Gastroesophageal sphincter (tissue), 3 donors: ENCODE results near the gene MCM10.

Source experiments
- CTCF ChIP-seq, 4 experiments: fragments of 200-600 bp in 2 of 4; fragments of 450-650 bp in 2 of 4; sonication (generic) in 1 of 4; IDR thresholded peaks; one replicate each; pipeline ENCODE4 v1.5.1; 2017 to 2019; ENCODE audit warnings: antibody characterized with exemption in 4 of 4, mild to moderate bottlenecking in 2 of 4, moderate library complexity in 2 of 4
- POLR2A ChIP-seq, 2 donors: fragments of 450-650 bp; IDR thresholded peaks; one replicate each; pipeline ENCODE4 v1.6.1; 2017; ENCODE audit warnings: antibody characterized with exemption in 2 of 2, mild to moderate bottlenecking in 2 of 2, moderate library complexity in 1 of 2

- TF ChIP-seq CTCF (IDR thresholded peaks at IDR 0.05) (no peak), POLR2A (IDR thresholded peaks at IDR 0.05) (no peak)
These were observed 21.7 kb upstream of the MCM10 start for GRCh38 chr10:13139676-13140075.
